ENCODE results near the gene COX19.

- TF ChIP-seq CTCF (IDR thresholded peaks at IDR 0.05; ENCODE audit: borderline replicate concordance, extremely low read depth, low read length, poor library complexity, severe bottlenecking) (no peak), EZH2 (IDR thresholded peaks at IDR 0.05; ENCODE audit: borderline replicate concordance, low read depth, low read length, severe bottlenecking) (no peak)
Measured at GRCh38 chr7:986766-987751, 11.7 kb upstream of the COX19 start.
